Smooth muscle cell (in vitro differentiated cells): ENCODE measurements around the gene SLC16A3. TPM values are rescaled to one million over a fixed set of nuclear protein-coding genes. Genes with fewer than 3 reads are reported as not detected.
"Not testable (repeated sequence)": the region's sequence is repeated elsewhere in the genome, so short reads cannot be mapped to it uniquely, and the experiment has no call there.

Experiments
- DNase-seq: peaks from one replicate; lab custom pipeline; 2025; ENCODE audit not compliant: unreplicated experiment; lab: John Stamatoyannopoulos, UW
- H2AFZ ChIP-seq: fragments of 200-600 bp; sonication (generic); 2 replicates; pipeline ENCODE4 v1.6.0; 2016; ENCODE audit warnings: antibody characterized with exemption, low read depth, mild to moderate bottlenecking
- H3F3A ChIP-seq: fragments of 200-600 bp; sonication (generic); 2 replicates; pipeline ENCODE4 v1.6.0; 2017; ENCODE audit warnings: antibody characterized with exemption, low read depth
- H3K27ac ChIP-seq: fragments of 200-600 bp; sonication (generic); 2 replicates; pipeline ENCODE4 v1.5.1; 2016; ENCODE audit warnings: low read depth, mild to moderate bottlenecking
- H3K27me3 ChIP-seq: fragments of 200-600 bp; sonication (generic); 2 replicates; pipeline ENCODE4 v1.6.1; 2016; ENCODE audit warnings: low read depth, mild to moderate bottlenecking
- H3K36me3 ChIP-seq: fragments of 200-600 bp; sonication (generic); 2 replicates; pipeline ENCODE4 v1.5.1; 2016; ENCODE audit warnings: low read depth
- H3K4me1 ChIP-seq: fragments of 200-600 bp; sonication (generic); 2 replicates; pipeline ENCODE4 v1.5.1; 2016; ENCODE audit warnings: low read depth
- H3K4me2 ChIP-seq: fragments of 200-600 bp; sonication (generic); 2 replicates; pipeline ENCODE4 v1.6.0; 2016; ENCODE audit warnings: mild to moderate bottlenecking
- H3K4me3 ChIP-seq: fragments of 200-600 bp; sonication (generic); 2 replicates; pipeline ENCODE4 v1.5.1; 2016; ENCODE audit warnings: mild to moderate bottlenecking
- H3K79me2 ChIP-seq: fragments of 200-600 bp; sonication (generic); 2 replicates; pipeline ENCODE4 v1.6.0; 2016; ENCODE audit warnings: low read depth, mild to moderate bottlenecking
- H3K9ac ChIP-seq: fragments of 200-600 bp; sonication (generic); 2 replicates; pipeline ENCODE4 v1.6.0; 2016; ENCODE audit warnings: low read depth
- H3K9me3 ChIP-seq: fragments of 200-600 bp; sonication (generic); replicated peaks from 2 replicates; pipeline ENCODE4 v1.5.1; 2016; ENCODE audit warnings: low read depth
- H4K20me1 ChIP-seq: fragments of 200-600 bp; sonication (generic); 2 replicates; pipeline ENCODE4 v1.6.0; 2016; ENCODE audit warnings: low read depth
- CTCF ChIP-seq: fragments of 200-600 bp; sonication (generic); IDR thresholded peaks from 2 replicates; pipeline ENCODE4 v1.5.1; 2017; ENCODE audit warnings: borderline replicate concordance, mild to moderate bottlenecking, antibody characterized with exemption; ENCODE audit not compliant: insufficient read depth, poor library complexity, severe bottlenecking
- WGBS: methylation state at CpG from one replicate; pipeline ENCODE4 v1.1.7; 2016; ENCODE audit warnings: low lambda C conversion rate; 5-methylcytosine and 5-hydroxymethylcytosine counted together
- polyA plus RNA-seq: library from polyadenylated mRNA; unstranded; fragments of >200 nt; fragmentation: Nextera tagmentation; extraction: Ambion mirVana; gene quantifications from 2 replicates; pipeline ENCODE4 v1.2.1, GENCODE V29; 2016
- total RNA-seq: library from RNA; depleted of rRNA; stranded (reverse); fragments of >200 nt; gene quantifications from 2 replicates; pipeline ENCODE4 v1.2.3, GENCODE V29; 2014

The SLC16A3 gene
- total and polyA plus RNA-seq, 2 experiments from 2014 or later, result 83.3 to 180 TPM

- 98% methylated on average over 28 of the region's 28 CpGs for WGBS
- Histone ChIP-seq H3K27me3 (no peaks in the 10 kb centered on the region), H3K4me3 (no peak overlapping the region), H3K36me3 (peaks cover 9% of the 10 kb centered on the region), H4K20me1 (peaks cover 90% of the 10 kb centered on the region), H3K9me3 (no peaks in the 10 kb centered on the region), H3K4me2 (no peak overlapping the region), H3F3A (peaks cover 65% of the 10 kb centered on the region), H3K27ac (no peak overlapping the region), H2AFZ (no peak overlapping the region), H3K4me1 (no peaks in the 10 kb centered on the region), H3K79me2 (peaks cover 57% of the 10 kb centered on the region), H3K9ac (no peak overlapping the region)
- TF ChIP-seq CTCF, result no peak
- DNase-seq, result no peak
Observed at GRCh38 chr17:82252511-82253178, 23.8 kb downstream of the SLC16A3 start.

GRCh38 chr17:82253179-82253544, 24.3 kb downstream of the SLC16A3 start:
- Histone ChIP-seq H3K9me3 (no peaks in the 10 kb centered on the region), H3K9ac (no peak overlapping the region), H3K4me1 (no peaks in the 10 kb centered on the region), H3K27me3 (no peaks in the 10 kb centered on the region), H3K36me3 (peaks cover 6% of the 10 kb centered on the region), H3F3A (peaks cover 66% of the 10 kb centered on the region), H3K79me2 (peaks cover 58% of the 10 kb centered on the region), H3K27ac (no peak overlapping the region), H2AFZ (no peak overlapping the region), H3K4me2 (no peak overlapping the region), H3K4me3 (no peak overlapping the region), H4K20me1 (peaks cover 90% of the 10 kb centered on the region)
- 100% methylated on average over 12 of the region's 12 CpGs for WGBS
- DNase-seq, result no peak
- TF ChIP-seq CTCF, result no peak

- H4K20me1 ChIP-seq, result peaks cover 90% of the 10 kb centered on the region
- H3K9ac ChIP-seq, H3K9me3 ChIP-seq, H2AFZ ChIP-seq, DNase-seq, H3K27me3 ChIP-seq, H3K4me3 ChIP-seq, H3K27ac ChIP-seq, H3K4me1 ChIP-seq, H3K4me2 ChIP-seq: not testable (repeated sequence)
- WGBS, result 99% methylated on average over 26 of the region's 39 CpGs
- peaks cover 11% of the 10 kb centered on the region for H3K36me3 ChIP-seq
- H3K79me2 ChIP-seq, result peaks cover 68% of the 10 kb centered on the region
- peaks cover 70% of the 10 kb centered on the region for H3F3A ChIP-seq
Observed at GRCh38 chr17:82254096-82254495, 25.3 kb downstream of the SLC16A3 start.

- H3K9me3 ChIP-seq, H3K4me3 ChIP-seq, H3K27ac ChIP-seq, DNase-seq, H3K27me3 ChIP-seq, H3K4me1 ChIP-seq, H3K9ac ChIP-seq, H3K4me2 ChIP-seq, H2AFZ ChIP-seq: not testable (repeated sequence)
- peaks cover 90% of the 10 kb centered on the region for H4K20me1 ChIP-seq
- H3K79me2 ChIP-seq, result peaks cover 74% of the 10 kb centered on the region
- WGBS, result 98% methylated on average over 33 of the region's 33 CpGs
- H3F3A ChIP-seq, result peaks cover 67% of the 10 kb centered on the region
- H3K36me3 ChIP-seq, result peaks cover 16% of the 10 kb centered on the region
Observed at GRCh38 chr17:82254746-82255145, 25.9 kb downstream of the SLC16A3 start.
